Activated CD8-positive, alpha-beta T cell treated with anti-CD3 and anti-CD28 coated beads for 36 hours (primary cell): ENCODE data around the gene CAMTA1. TPM values are rescaled to one million over a fixed set of nuclear protein-coding genes. Genes with fewer than 3 reads are reported as not detected.

Source experiments
- ATAC-seq: fragments of 200-7000 bp; cut with Tn5 transposase; one replicate; pipeline ENCODE4 v1.10.0; 2021; ENCODE audit warnings: mild to moderate bottlenecking, moderate library complexity
- CTCF ChIA-PET: fragments of 350-600 bp; sonication (Branson Sonifier 250); formaldehyde crosslinking; loops from one replicate; lab custom pipeline; 2021; ENCODE audit warnings: antibody characterized with exemption; lab: Charles Lee
- POLR2A ChIA-PET: fragments of 350-600 bp; sonication (Branson Sonifier 250); formaldehyde crosslinking; loops from one replicate; lab custom pipeline; 2021; ENCODE audit warnings: antibody characterized with exemption; lab: Charles Lee
- DNase-seq: peaks from one replicate; pipeline ENCODE4 v3.0.0-alpha.2; 2020
- H3K27ac Mint-ChIP-seq: one replicate; pipeline ENCODE4 v1.8.0; 2021; ENCODE audit warnings: mild to moderate bottlenecking, mixed read lengths
- H3K27me3 Mint-ChIP-seq: one replicate; pipeline ENCODE4 v1.8.0; 2021; ENCODE audit warnings: mixed read lengths
- H3K36me3 Mint-ChIP-seq: one replicate; pipeline ENCODE4 v1.8.0; 2021; ENCODE audit warnings: low read depth, mixed read lengths
- H3K4me1 Mint-ChIP-seq: one replicate; pipeline ENCODE4 v1.8.0; 2021; ENCODE audit warnings: low read depth, mixed read lengths
- H3K4me3 Mint-ChIP-seq: one replicate; pipeline ENCODE4 v1.8.0; 2021; ENCODE audit warnings: mild to moderate bottlenecking, moderate library complexity, mixed read lengths
- H3K9me3 Mint-ChIP-seq: one replicate; pipeline ENCODE4 v1.8.0; 2021; ENCODE audit warnings: mixed read lengths
- CTCF ChIP-seq: fragments of 200-600 bp; IDR thresholded peaks from one replicate; pipeline ENCODE4 v1.8.0; 2022; ENCODE audit warnings: antibody characterized with exemption, mild to moderate bottlenecking
- intact Hi-C: fragments of 100-400 bp; cut with micrococcal nuclease; formaldehyde crosslinking; loops from one replicate; pipeline ENCODE4 v1.10.0; 2022
- total RNA-seq, 2 experiments: library from RNA; stranded (reverse); gene quantifications; one replicate each; pipeline ENCODE4 v1.2.3, GENCODE V29; 2021

CAMTA1 gene
- total RNA-seq, 2 experiments from 2014 or later = 67.7 to 70.9 TPM

DNA sequence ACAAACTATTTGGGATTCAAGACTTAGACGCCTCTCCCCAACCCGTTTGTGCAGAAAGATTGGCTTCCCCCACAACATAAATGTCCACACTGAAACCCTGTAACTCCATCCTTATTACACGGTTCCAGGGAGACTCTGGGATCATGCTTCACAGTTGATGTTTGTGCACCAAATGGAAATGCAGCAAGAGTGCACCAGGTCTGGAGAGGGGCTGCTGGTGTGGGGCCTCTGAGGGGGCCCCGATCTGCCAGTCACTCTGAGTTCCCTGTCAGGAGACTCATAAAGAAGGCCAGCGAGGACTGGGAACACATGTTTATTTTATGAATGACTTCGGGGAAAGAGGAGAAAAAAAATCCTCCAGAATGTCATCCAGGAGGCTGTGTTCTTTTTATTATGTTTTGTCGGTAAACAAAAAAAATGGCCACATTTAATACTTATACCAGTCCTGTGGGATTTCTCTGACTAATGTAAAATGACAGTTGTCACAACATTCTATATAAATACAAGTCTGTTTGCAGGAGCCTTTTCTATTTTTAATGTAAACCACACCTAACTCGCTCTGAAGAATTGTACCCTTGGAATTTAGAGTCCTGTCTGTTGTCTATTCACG is 546.8 kb downstream of the CAMTA1 start:
- CTCF ChIA-PET = no interaction called here
- intact Hi-C loops = no loop called here
- Mint-ChIP-seq H3K36me3 (no peaks in the 10 kb centered on the region), H3K9me3 (peaks cover 7% of the 10 kb centered on the region), H3K27me3 (peaks cover 2% of the 10 kb centered on the region), H3K27ac (no peak overlapping the region), H3K4me1 (no peaks in the 10 kb centered on the region), H3K4me3 (no peak overlapping the region)
- ATAC-seq = no peak
- DNase-seq = no peak
- no peak for TF ChIP-seq CTCF
- POLR2A ChIA-PET = no interaction called here

GRCh38 chr1:7333094-7333493 is 547.8 kb downstream of the CAMTA1 start:
- POLR2A ChIA-PET = no interaction called here
- Mint-ChIP-seq H3K27me3 (peaks cover 2% of the 10 kb centered on the region), H3K36me3 (no peaks in the 10 kb centered on the region)

DNA sequence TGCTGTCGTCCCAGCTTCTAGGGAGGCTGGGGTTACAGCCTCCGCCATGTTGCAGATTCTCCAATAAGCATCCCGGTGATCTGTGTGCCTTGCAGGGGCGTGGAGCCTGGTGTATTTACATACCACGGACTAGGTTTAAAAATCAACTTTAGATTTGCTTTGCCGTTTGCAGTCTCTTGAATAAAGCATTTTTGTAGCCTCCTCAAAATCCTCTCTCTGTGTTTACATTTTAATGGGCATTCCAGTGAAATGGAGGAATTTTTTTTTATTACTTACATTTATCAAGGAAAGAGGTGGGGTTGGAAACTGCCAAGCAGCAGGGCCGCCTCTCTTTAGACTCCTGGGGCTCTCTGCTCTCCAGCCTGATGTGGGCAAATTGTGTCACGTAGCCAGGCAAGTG is 548.4 kb downstream of the CAMTA1 start:
- CTCF ChIA-PET = no interaction called here
- Mint-ChIP-seq H3K4me1 (no peaks in the 10 kb centered on the region), H3K36me3 (no peaks in the 10 kb centered on the region), H3K27me3 (peaks cover 1% of the 10 kb centered on the region), H3K4me3 (no peak overlapping the region), H3K27ac (no peak overlapping the region), H3K9me3 (no peaks in the 10 kb centered on the region)
- no peak for DNase-seq
- intact Hi-C loops = no loop called here
- ATAC-seq = no peak
- POLR2A ChIA-PET = no interaction called here
- no peak for TF ChIP-seq CTCF

More at GRCh38 chr1:7333094-7333493, 547.8 kb downstream of the CAMTA1 start:
- Mint-ChIP-seq H3K4me1 (no peaks in the 10 kb centered on the region), H3K9me3 (peaks cover 1% of the 10 kb centered on the region), H3K4me3 (no peak overlapping the region), H3K27ac (no peak overlapping the region)
- CTCF ChIA-PET = no interaction called here
- no peak for ATAC-seq
- intact Hi-C loops = no loop called here
- no peak for DNase-seq
- TF ChIP-seq CTCF = no peak

DNA sequence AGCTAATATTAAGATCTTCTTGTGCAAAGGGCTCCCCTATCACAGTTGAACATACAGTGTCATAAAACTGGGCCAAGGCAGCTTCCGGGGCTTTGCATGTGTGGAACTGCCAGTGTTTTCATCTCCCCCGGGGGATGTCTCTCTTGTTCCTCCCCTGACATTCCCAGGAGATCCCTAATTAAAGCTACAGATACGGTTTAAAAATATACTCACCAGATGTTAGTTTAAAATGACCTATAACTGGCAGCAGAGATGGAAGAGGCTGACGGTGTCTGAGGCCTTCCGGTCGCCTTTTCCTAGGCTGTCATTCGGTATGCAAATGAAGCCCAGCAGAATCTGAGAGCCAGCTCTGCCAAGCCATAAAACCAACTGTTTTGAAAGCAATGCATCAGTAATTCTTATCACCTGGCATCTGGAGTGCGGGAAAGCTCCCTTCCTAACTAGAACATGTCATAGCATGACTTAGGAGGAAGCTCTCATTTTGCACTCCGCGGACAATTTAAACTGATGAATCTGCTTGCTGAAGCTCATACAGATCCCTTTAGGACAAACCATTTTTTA is 549.3 kb downstream of the CAMTA1 start:
- intact Hi-C loops = no loop called here
- H3K36me3 Mint-ChIP-seq = no peaks in the 10 kb centered on the region
- DNase-seq (no peak), ATAC-seq (no peak)
- H3K4me3 Mint-ChIP-seq = no peak overlapping the region
- no peak overlapping the region for H3K27ac Mint-ChIP-seq
- H3K27me3 Mint-ChIP-seq = peaks cover 1% of the 10 kb centered on the region
- POLR2A ChIA-PET = interaction anchor here (0.9 kb wide), 1 partner anchor 13 kb away, joined by 3 read pairs; no protein-coding TSS in a partner anchor
- CTCF ChIA-PET = no interaction called here
- H3K9me3 Mint-ChIP-seq = no peaks in the 10 kb centered on the region
- TF ChIP-seq CTCF = no peak
- H3K4me1 Mint-ChIP-seq = no peaks in the 10 kb centered on the region

- no peaks in the 10 kb centered on the region for H3K4me1 Mint-ChIP-seq
- ChIA-PET CTCF (no interaction called here), POLR2A (no interaction called here)
- peaks cover 1% of the 10 kb centered on the region for H3K27me3 Mint-ChIP-seq
- intact Hi-C loops = no loop called here
- no peak for ATAC-seq
- no peak for TF ChIP-seq CTCF
- H3K4me3 Mint-ChIP-seq = no peak overlapping the region
- DNase-seq = no peak
- no peak overlapping the region for H3K27ac Mint-ChIP-seq
- no peaks in the 10 kb centered on the region for H3K9me3 Mint-ChIP-seq
- H3K36me3 Mint-ChIP-seq = no peaks in the 10 kb centered on the region
Observed at GRCh38 chr1:7335224-7335879, 550.1 kb downstream of the CAMTA1 start.
